Measurements from ENCODE around the gene MSN. TPM values are rescaled to one million over a fixed set of nuclear protein-coding genes. Genes with fewer than 3 reads are reported as not detected.

The MSN gene
- total RNA-seq, 4 donors from 2014 or later: 40.0 to 73.8 (median 60.4) TPM

DNA sequence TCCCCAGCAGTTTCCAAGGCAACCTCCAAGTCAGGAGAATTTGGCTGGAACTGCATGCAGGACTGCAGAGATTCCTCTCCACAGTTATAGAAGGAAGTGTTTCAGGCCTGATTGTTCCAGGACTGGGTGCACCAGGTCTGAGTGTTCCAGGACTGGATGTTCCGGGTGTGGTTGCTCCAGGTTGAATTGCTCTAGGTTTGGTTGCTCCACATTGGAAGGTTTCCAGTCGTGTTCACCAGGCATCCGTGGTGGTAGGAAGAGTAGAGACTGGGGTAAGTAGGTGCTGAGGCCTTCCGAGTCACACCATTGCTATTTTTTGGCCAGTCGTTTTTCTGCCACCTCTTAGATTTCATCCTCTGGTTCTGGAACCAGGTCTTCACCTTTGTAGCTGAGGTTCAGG is 105.4 kb downstream of the MSN start:
- no peaks in the 10 kb centered on the region for H3K9me3 ChIP-seq
- intact Hi-C loops (cut with DNase I; ENCODE audit: low total_unique reads): no loop called here
- TF ChIP-seq EP300 (IDR thresholded peaks at IDR 0.05; ENCODE audit: low read depth): peak; percentile 100
- TF ChIP-seq POLR2AphosphoS5 (IDR thresholded peaks at IDR 0.05): peak in 2 of 3 donors; percentile 63 to 84
- TF ChIP-seq, protein P1, sequence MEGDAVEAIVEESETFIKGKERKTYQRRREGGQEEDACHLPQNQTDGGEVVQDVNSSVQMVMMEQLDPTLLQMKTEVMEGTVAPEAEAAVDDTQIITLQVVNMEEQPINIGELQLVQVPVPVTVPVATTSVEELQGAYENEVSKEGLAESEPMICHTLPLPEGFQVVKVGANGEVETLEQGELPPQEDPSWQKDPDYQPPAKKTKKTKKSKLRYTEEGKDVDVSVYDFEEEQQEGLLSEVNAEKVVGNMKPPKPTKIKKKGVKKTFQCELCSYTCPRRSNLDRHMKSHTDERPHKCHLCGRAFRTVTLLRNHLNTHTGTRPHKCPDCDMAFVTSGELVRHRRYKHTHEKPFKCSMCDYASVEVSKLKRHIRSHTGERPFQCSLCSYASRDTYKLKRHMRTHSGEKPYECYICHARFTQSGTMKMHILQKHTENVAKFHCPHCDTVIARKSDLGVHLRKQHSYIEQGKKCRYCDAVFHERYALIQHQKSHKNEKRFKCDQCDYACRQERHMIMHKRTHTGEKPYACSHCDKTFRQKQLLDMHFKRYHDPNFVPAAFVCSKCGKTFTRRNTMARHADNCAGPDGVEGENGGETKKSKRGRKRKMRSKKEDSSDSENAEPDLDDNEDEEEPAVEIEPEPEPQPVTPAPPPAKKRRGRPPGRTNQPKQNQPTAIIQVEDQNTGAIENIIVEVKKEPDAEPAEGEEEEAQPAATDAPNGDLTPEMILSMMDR (IDR thresholded peaks at IDR 0.05): no peak
- peak; percentile 56 for TF ChIP-seq POLR2A (IDR thresholded peaks at IDR 0.05)
- no peaks in the 10 kb centered on the region for H3K36me3 ChIP-seq
- 62% methylated on average over 5 of the region's 5 CpGs; no CpG with 5 or more reads in 1 of the 2 donors for WGBS, 2 donors (ENCODE audit: low coverage in 1 of 2)
- in situ Hi-C loops (cut with MboI; ENCODE audit: low pct_ligation_motif_present in 1 of 4, low pct_unique_long_range_greater_than_20kb in 1 of 4, low sequenced_read_pairs in 3 of 4): no loop called here
- no peaks in the 10 kb centered on the region for H3K27me3 ChIP-seq
- no peak overlapping the region for H3K4me3 ChIP-seq
- peak overlapping the region in 3 of 4 donors; percentile 34 to 55 (median 51) for H3K27ac ChIP-seq
- peak; percentile 65 for DNase-seq
- peaks cover 0 to 4% (median 0%) of the 10 kb centered on the region in 4 donors for H3K4me1 ChIP-seq

DNA sequence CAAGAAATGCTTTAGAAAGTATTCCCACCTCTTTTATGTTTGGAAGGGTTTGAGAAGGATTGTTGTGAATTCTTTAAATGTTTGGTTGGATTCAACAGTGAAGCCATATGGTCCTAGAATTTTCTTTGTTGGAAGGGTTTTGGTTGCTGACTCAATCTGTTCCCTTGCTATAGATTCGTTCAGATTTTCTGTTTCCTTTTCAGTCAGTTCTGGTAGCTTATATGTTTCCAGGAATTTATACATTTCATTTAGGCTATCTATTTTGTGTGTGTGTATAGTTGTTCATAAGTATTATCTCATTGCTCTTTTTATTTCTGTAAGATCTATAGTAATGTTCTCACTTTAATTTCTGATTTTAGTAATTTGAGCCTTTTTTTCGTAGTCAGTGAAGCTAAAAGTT is 114.4 kb downstream of the MSN start:
- 69% methylated on average over 2 of the region's 2 CpGs; no CpG with 5 or more reads in 1 of the 2 donors for WGBS, 2 donors (ENCODE audit: low coverage in 1 of 2)
- intact Hi-C loops (cut with DNase I; ENCODE audit: low total_unique reads): no loop called here
- DNase-seq: no peak
- TF ChIP-seq EP300 (IDR thresholded peaks at IDR 0.05; ENCODE audit: low read depth) (no peak), POLR2AphosphoS5 (IDR thresholded peaks at IDR 0.05) (no peak), POLR2A (IDR thresholded peaks at IDR 0.05) (no peak)
- TF ChIP-seq, protein P1 (IDR thresholded peaks at IDR 0.05): no peak
- H3K27me3 ChIP-seq: no peaks in the 10 kb centered on the region
- H3K4me1 ChIP-seq: no peaks in the 10 kb centered on the region
- in situ Hi-C loops (cut with MboI; ENCODE audit: low pct_ligation_motif_present in 1 of 4, low pct_unique_long_range_greater_than_20kb in 1 of 4, low sequenced_read_pairs in 3 of 4): no loop called here
- H3K27ac ChIP-seq: no peak overlapping the region
- no peaks in the 10 kb centered on the region for H3K9me3 ChIP-seq
- no peaks in the 10 kb centered on the region for H3K36me3 ChIP-seq
- H3K4me3 ChIP-seq: no peak overlapping the region

DNA sequence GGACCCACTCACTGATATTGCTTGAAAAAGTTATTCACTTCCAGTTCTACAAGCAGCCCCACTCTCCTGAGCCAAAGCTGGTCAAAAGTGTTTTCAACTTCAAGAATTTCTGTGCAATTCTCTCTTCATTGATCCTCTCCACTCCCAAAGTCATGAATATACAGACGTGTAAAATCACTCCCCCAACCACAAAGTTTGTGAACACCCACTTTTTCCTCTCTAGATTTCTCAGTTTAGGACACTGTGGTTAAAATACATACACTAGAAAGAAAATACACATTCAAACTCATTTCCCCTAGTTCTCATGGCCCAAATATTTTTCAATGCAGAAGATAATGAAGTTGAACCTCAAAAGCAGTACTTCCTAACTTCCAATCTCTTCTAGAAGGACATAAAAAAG is 116.3 kb downstream of the MSN start:
- intact Hi-C loops (cut with DNase I; ENCODE audit: low total_unique reads) (no loop called here), in situ Hi-C loops (cut with MboI; ENCODE audit: low pct_ligation_motif_present in 1 of 4, low pct_unique_long_range_greater_than_20kb in 1 of 4, low sequenced_read_pairs in 3 of 4) (no loop called here)
- TF ChIP-seq POLR2AphosphoS5 (IDR thresholded peaks at IDR 0.05): no peak
- TF ChIP-seq, protein P1 (IDR thresholded peaks at IDR 0.05): no peak
- TF ChIP-seq EP300 (IDR thresholded peaks at IDR 0.05; ENCODE audit: low read depth): no peak
- no peak for TF ChIP-seq POLR2A (IDR thresholded peaks at IDR 0.05)
- 54 to 88% methylated on average over 1 of the region's 1 CpG for WGBS, 2 donors (ENCODE audit: low coverage in 1 of 2)
- Histone ChIP-seq H3K4me3 (no peak overlapping the region), H3K9me3 (no peaks in the 10 kb centered on the region), H3K4me1 (no peaks in the 10 kb centered on the region), H3K27me3 (no peaks in the 10 kb centered on the region), H3K36me3 (no peaks in the 10 kb centered on the region), H3K27ac (no peak overlapping the region)
- no peak for DNase-seq

Other genes starting within 250 kb of the MSN start
- 10 to 100 TPM; 10.8 to 21.9 (median 16.1) TPM for gene LAS1L, start 132.9 kb upstream of the MSN start, total RNA-seq

Data from transverse colon (tissue), 4 donors.